IMR-90 (cell line): ENCODE measurements around the gene GZMB.

Experiments used
- CEBPB ChIP-seq: IDR thresholded peaks from 2 replicates; pipeline ENCODE4 v1.6.1; 2012; ENCODE audit warnings: low read depth, low read length, improper control_type of control experiment
- CHD1 ChIP-seq: IDR thresholded peaks from 2 replicates; pipeline ENCODE4 v1.6.1; 2012; ENCODE audit warnings: low read depth, low read length, improper control_type of control experiment
- CTCF ChIP-seq: conservative IDR thresholded peaks from 2 replicates; pipeline ENCODE4 v1.5.1; 2012; ENCODE audit warnings: mild to moderate bottlenecking, low read depth, low read length, improper control_type of control experiment
- POLR2A ChIP-seq: IDR thresholded peaks from 2 replicates; pipeline ENCODE4 v1.6.1; 2012; ENCODE audit warnings: mild to moderate bottlenecking, low read depth, low read length
- RAD21 ChIP-seq: IDR thresholded peaks from 2 replicates; pipeline ENCODE4 v1.6.1; 2012; ENCODE audit warnings: low read length, improper control_type of control experiment
- RFX5 ChIP-seq: IDR thresholded peaks from 2 replicates; pipeline ENCODE4 v1.8.0; 2012; ENCODE audit warnings: low read depth, mild to moderate bottlenecking, low read length, moderate library complexity
- USF2 ChIP-seq: fragments of 150-350 bp; IDR thresholded peaks from 2 replicates; pipeline ENCODE4 v1.6.1; 2017; ENCODE audit warnings: mild to moderate bottlenecking, antibody characterized with exemption, low read length, low read depth

DNA sequence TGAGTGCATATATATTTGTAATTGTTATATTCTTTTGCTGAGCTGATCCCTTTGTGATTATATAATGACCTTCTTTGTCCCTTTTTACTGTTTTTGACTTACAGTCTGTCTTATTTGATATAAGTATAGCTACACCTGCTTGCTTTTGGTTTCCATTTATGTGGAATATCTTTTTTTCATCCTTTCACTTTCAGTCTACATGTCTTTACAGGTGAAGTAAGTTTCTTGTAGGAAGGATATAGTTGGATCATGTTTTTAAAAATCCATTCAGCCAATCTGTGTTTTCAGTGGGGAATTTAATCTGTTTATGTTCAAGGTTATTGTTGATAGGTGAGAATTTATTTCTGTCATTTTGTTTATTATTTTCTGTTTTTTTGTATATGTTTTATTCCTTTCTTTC, 36.6 kb downstream of the GZMB start:
- TF ChIP-seq POLR2A, result no peak
- TF ChIP-seq CTCF, result no peak
- no peak for TF ChIP-seq CHD1
- TF ChIP-seq RFX5, result no peak
- TF ChIP-seq RAD21, result no peak
- no peak for TF ChIP-seq CEBPB
- no peak for TF ChIP-seq USF2
